Liver (tissue), 3 donors: Measurements from ENCODE around the gene GIGYF1.

Source experiments
- EGR1 ChIP-seq, 2 donors: IDR thresholded peaks; 2 replicates each; pipeline ENCODE4 v1.6.1; 2016 to 2018; ENCODE audit warnings: antibody characterized with exemption in 2 of 2, low read depth in 2 of 2
- RAD21 ChIP-seq, 2 donors: IDR thresholded peaks; 2 replicates each; pipeline ENCODE4 v1.6.1; 2016; ENCODE audit warnings: antibody characterized with exemption in 2 of 2, mild to moderate bottlenecking in 2 of 2
- SP1 ChIP-seq: IDR thresholded peaks from 2 replicates; pipeline ENCODE4 v1.6.1; 2018; ENCODE audit warnings: antibody characterized with exemption, mild to moderate bottlenecking
- TAF1 ChIP-seq: conservative IDR thresholded peaks from 2 replicates; pipeline ENCODE4 v1.6.1; 2016; ENCODE audit warnings: antibody characterized with exemption, mild to moderate bottlenecking
- TF ChIP-seq, protein P1 (sequence below): fragments of 150-350 bp; IDR thresholded peaks from 2 replicates; pipeline ENCODE4 v1.5.1; 2017; ENCODE audit warnings: improper control_type of control experiment, low read depth, low read length; ENCODE audit not compliant: missing input control
- TF ChIP-seq, protein P2 (sequence below): IDR thresholded peaks from 2 replicates; pipeline ENCODE4 v1.6.1; 2016; ENCODE audit warnings: antibody characterized with exemption
- TF ChIP-seq, protein P3 (sequence below): IDR thresholded peaks from 2 replicates; pipeline ENCODE4 v1.6.1; 2016; ENCODE audit warnings: antibody characterized with exemption, mild to moderate bottlenecking
- donor health status: healthy.
- donor health status: healthy.

DNA sequence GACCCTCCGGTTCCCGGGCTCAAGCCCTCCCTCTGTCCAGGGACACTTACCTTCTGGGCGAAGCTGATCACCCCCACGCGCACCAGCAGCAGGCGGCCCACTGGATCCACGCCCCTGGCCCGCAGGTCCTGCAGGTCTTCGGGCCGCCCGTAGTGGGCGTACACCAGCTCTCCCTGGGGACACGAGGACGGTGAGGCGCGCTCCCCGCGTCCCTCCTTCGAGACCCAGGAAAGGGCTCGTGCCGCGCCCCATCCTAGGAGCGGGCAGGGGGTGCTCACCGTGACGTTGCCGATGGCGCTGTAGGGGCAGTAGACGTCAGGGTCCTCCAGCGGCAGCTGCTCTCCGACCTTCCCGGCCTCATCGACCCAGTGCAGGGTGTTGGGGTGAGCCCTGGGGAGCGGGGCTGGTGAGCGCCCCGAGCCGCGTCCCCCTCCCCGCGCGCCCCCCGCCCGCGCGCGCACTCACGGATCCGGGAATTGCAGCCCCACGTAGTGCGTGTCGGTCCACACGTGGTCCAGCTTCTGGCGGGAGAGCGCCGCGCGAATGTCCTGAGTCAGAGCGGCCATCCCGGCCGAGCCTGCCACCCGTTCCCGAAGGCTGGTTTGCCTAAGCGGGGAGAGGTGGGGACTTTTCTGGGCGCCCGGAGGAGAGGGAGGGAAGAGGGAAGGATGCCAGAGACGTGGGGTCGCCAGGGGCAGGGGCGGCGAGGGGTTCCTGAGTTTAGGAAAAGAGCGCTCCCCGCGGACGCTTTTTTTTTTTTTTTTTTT, 60.9 kb downstream of the GIGYF1 start:
- TF ChIP-seq, protein P1, sequence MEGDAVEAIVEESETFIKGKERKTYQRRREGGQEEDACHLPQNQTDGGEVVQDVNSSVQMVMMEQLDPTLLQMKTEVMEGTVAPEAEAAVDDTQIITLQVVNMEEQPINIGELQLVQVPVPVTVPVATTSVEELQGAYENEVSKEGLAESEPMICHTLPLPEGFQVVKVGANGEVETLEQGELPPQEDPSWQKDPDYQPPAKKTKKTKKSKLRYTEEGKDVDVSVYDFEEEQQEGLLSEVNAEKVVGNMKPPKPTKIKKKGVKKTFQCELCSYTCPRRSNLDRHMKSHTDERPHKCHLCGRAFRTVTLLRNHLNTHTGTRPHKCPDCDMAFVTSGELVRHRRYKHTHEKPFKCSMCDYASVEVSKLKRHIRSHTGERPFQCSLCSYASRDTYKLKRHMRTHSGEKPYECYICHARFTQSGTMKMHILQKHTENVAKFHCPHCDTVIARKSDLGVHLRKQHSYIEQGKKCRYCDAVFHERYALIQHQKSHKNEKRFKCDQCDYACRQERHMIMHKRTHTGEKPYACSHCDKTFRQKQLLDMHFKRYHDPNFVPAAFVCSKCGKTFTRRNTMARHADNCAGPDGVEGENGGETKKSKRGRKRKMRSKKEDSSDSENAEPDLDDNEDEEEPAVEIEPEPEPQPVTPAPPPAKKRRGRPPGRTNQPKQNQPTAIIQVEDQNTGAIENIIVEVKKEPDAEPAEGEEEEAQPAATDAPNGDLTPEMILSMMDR: no peak
- TF ChIP-seq EGR1 (IDR thresholded peaks at IDR 0.05; ENCODE audit: low read depth in 2 of 2) (no peak), SP1 (no peak), RAD21 (IDR thresholded peaks at IDR 0.05) (no peak), TAF1 (no peak)
- TF ChIP-seq, protein P2, sequence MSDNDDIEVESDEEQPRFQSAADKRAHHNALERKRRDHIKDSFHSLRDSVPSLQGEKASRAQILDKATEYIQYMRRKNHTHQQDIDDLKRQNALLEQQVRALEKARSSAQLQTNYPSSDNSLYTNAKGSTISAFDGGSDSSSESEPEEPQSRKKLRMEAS: no peak
- TF ChIP-seq, protein P3, sequence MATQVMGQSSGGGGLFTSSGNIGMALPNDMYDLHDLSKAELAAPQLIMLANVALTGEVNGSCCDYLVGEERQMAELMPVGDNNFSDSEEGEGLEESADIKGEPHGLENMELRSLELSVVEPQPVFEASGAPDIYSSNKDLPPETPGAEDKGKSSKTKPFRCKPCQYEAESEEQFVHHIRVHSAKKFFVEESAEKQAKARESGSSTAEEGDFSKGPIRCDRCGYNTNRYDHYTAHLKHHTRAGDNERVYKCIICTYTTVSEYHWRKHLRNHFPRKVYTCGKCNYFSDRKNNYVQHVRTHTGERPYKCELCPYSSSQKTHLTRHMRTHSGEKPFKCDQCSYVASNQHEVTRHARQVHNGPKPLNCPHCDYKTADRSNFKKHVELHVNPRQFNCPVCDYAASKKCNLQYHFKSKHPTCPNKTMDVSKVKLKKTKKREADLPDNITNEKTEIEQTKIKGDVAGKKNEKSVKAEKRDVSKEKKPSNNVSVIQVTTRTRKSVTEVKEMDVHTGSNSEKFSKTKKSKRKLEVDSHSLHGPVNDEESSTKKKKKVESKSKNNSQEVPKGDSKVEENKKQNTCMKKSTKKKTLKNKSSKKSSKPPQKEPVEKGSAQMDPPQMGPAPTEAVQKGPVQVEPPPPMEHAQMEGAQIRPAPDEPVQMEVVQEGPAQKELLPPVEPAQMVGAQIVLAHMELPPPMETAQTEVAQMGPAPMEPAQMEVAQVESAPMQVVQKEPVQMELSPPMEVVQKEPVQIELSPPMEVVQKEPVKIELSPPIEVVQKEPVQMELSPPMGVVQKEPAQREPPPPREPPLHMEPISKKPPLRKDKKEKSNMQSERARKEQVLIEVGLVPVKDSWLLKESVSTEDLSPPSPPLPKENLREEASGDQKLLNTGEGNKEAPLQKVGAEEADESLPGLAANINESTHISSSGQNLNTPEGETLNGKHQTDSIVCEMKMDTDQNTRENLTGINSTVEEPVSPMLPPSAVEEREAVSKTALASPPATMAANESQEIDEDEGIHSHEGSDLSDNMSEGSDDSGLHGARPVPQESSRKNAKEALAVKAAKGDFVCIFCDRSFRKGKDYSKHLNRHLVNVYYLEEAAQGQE: no peak
